Hematopoietic multipotent progenitor cell treated with erythropoietin and hydrocortisone succinate and interleukin-3 and kit ligand, for 17 days (in vitro differentiated cells): ENCODE data around the gene EVL.
"Not testable (repeated sequence)": the region's sequence is repeated elsewhere in the genome, so short reads cannot be mapped to it uniquely, and the experiment has no call there.

Experiments used
- DNase-seq: peaks from one replicate; pipeline ENCODE4 v3.0.0-alpha.2; 2015; ENCODE audit warnings: low spot score

EVL gene, protein sequence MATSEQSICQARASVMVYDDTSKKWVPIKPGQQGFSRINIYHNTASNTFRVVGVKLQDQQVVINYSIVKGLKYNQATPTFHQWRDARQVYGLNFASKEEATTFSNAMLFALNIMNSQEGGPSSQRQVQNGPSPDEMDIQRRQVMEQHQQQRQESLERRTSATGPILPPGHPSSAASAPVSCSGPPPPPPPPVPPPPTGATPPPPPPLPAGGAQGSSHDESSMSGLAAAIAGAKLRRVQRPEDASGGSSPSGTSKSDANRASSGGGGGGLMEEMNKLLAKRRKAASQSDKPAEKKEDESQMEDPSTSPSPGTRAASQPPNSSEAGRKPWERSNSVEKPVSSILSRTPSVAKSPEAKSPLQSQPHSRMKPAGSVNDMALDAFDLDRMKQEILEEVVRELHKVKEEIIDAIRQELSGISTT

DNA sequence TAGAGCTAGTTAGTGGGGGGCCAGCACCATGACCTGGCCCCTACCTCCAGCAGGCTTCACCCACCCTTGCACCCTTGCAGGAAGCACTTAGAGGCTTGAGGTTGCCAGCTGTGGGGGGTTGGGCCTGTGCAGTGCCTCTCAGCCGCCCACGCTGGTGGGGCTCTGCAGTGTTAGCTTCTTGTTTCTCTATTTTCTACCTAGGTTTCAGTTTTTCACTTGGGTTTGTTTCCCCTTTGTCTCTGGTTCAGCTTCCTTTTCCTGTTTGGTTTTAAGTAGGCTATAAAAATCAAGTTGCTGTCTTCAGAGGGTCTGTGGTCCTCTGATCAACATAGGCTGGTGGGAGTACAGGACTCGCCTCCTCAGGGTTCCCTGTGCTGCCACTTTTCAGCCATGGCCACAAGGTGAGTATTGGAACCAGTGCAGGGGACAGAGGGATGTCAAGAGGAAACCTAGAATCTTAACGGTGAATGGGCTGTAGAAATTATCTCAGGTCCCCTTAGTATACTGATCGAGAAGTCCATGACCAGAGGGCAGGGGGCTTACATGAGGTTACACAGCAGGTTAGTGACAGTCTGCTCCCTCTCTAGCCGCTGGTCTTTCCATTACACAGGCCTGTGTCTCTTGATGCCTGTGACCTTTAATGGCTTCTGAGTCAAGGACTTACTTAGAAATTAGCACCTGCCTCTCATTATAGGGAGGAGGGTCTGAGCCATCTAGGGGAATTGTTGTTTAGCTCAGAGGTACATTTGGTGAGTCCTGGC lies at the start of gene EVL:
EVL (plus strand) TSS at position 312 of the 761 bp plus-strand sequence; CDS start at position 391, 79 bp downstream.
- DNase-seq: no peak

DNA sequence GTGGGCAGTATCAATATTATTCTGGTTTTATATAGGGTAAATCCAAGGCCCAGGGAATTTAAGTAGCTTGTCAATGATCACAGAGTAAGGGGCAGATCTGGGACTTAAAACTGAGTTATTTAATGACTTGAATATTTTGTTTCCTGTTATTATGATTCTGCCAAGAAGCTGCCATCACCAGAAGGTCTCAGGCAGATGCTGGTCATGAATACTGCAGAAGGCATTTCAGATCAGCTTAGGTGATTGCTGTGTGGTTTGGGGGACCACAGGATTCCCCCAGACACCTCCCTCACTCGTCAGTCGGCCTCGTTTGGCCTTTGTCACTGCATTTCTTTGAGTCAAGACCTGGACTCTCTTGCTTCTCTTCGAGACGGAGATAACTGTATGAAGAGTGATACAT lies 47.7 kb upstream of the EVL start:
- no peak for DNase-seq

DNA sequence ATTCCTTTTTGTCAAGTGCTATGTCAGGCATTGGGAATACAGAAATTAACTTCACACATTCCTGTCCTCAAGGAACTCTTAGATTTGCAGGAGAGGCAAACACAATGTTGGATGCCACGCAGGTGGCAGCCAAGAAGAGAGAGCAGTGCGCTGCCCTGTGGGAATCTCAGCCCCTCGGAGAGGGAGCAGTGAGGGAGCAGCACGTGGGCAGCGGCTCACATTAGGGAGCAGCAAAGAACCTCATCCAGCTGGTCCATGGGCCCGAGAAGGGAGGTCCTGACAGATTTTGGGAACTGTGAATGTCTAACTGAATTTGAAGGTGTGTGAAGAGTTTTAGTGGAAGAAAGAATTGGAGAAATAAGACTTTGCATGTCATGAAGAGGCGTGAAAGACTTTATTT lies 47.2 kb upstream of the EVL start:
- no peak for DNase-seq

DNA sequence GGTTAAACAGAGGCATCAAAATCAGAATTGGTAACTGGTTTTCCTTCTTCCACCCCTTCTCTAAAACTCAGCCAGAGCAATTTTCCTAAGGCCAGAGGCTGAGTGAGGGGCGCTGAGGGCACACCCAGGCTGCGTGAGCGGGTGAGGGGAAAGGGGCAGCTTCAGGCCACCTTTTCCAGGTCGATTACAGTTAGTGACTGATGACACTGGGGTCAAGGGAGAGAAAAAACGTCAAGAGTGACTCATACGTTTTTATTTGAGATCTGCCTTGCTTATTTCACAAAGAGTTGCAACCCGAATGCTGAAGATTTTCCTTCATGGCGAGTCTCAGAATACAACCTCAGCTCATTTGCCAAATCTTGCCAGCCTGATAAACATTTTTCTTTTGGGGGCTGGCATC lies 46.7 kb upstream of the EVL start:
- DNase-seq: no peak

DNA sequence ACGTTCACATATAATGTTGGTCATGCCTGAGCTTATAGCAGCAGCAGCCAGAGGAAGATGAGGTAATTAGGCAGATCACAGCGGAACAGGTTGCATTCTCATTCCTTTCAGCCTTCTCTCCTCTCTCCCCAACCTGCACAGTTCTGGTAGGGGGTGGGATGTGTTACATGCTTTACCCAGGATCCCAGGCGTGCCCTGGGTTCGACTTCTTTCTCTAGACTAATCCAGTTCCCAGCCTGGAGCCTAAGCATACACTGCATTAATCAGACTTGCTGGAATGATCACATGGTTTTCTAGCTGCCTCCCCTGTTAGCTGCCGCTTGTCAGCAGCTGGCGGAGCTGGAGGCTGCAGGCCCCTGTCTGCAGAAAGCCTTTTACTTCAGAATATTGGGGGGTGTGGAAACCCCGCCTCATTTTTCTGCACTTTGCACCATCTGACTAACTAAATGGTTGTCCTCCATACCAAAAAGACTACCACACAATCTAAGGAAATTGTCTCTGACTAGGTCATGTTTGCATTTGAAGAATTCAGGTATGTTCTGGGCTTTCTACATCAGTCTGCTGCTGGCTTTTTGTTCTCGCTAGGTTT lies 46.0 kb upstream of the EVL start:
- no peak for DNase-seq

DNA sequence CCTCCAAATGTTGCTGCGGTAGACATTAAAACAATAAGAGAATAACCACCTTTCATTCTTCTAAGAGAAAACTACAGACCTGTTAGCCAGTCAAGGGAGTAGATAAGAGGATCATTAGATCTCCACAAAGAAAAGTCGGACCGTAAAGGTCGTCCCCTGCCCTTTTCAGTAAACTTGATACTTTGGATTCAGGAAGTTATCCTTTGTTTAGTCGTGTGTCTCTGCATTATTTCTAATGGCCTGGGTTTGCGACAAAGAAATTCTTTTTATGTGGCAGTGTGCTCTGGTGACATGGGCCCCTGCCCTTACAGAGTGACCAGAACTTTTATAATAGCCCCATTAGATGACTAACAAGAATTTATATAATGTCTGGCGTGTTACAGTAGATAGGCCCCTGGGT lies 44.6 kb upstream of the EVL start:
- DNase-seq: no peak

DNA sequence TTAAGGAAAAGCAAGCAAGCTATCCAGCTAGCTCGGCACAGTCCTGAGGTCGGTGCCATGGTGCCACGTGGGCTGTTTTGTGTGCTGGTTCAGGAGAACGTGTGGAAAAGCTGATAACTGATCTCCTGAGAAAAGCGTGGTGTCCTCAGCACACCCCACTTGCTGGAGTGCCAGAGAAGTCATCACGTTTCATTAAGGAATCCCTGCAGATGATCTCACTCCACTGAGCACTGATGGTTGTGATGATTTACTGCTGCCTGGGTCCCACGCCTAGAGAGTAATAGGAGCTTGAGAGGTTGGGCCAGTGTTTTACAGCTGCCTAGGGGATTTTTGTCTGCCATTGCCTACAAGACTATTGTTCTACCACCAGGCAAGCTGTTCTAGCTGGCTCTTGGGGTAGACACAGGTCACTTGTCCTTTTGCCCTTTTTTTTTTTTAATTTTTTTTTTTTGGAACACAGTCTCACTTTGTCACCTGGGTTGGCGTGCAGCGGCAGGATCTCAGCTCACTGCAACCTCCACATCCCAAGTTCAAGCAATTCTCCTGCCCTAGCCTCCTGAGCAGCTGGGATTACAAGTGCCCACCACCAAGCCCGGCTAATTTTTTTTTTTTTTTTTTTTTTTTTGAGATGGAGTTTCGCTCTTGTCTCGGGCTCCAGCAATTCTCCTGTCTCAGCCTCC lies 42.3 kb upstream of the EVL start:
- DNase-seq: no peak

DNA sequence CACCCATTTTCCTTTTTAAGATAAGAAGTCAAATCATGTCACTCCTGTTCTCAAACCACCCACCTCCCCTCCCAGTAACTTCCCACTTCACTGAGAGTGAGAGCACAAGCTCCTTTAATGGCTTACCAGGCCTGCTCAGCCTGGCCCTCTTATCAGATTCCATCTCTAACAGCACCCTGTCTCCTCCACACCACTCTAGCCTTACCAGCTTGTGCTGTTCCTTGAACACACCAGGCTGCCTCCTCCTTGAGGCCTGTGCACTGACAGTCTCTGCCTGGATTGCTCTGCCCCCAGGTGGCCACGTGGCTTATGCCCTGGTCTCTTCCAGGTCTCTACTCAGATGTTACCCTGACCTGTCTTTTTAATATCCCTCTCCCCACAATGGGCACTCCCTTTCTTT lies 40.1 kb upstream of the EVL start:
- no peak for DNase-seq

DNA sequence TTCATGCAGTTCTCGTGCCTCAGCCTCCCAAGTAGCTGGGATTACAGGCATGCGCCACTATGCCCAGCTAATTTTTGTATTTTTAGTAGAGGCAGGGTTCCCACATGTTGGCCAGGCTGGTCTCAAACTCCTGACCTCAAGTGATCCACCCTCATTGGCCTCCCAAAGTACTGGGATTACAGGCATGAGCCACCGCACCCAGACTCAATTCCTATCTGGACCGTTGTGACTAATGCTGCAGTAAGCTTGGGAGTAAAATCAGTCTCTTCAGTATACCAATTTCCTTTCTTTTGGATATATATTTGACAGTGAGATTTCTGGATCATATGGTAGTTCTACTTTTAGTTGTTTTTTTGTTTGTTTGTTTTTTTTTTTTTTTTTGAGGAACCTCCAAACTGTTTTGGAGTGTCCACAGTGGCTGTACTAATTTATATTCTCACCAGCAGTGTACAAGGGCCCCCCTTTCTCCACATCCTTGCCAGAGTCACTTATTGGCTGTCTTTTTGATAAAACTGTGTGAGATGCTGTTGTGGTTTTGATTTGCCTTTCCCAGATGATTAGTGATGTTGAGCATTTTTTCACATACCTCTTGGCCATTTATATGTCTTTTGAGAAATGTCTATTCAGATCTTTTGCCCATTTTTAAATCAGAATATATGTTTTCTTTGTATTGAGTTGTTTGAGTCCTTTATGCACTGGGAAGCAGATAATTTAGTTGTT lies 37.3 kb upstream of the EVL start:
- DNase-seq: no peak

DNA sequence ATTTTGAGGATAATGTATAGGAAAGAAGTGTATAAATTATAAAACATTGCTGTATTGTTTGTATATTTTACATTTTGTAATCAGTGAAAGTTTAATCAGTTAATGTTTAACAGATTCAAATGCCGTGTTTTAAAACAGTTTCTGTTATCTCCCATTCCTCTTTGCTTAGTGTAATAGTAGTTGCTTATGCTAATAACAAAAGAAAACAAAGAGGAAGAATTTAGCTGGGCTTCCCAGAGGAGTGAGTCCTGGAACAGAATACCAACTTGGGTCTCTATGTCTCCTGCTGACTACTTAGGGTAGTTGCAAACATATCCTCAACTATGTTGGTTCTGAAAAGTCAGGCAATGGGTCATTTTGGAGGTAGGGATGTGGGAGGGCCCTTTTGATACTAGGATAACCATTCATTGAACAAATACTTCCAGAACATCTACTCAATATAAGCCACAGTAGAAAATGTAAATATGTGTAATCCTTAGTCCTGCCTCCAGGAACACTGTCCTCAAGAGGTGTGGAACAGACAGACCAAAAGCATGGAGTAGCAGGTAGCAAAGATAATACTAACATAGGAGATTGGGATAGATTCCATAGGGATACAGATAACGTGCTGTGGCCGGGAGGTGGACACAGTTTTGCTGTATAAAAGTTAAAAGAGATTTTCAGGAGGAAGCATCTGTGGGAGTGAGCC lies 36.1 kb upstream of the EVL start:
- no peak for DNase-seq

DNA sequence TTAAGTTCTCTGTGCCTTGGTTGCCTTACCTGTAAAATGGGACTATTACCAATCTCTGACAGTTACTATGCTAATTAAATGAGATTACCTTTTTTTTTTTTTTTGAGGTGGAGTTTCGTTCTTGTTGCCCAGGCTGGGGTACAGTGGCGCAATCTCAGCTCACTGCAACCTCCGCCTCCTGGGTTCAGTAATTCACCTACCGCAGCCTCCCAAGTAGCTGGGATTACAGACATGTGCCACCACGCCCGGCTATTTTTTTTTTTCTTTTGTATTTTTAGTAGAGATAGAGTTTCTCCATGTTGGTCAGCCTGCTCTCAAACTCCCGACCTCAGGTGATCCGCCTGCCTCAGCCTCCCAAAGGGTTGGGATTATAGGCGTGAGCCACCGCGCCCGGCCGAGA lies 35.2 kb upstream of the EVL start:
- not testable (repeated sequence) for DNase-seq

DNA sequence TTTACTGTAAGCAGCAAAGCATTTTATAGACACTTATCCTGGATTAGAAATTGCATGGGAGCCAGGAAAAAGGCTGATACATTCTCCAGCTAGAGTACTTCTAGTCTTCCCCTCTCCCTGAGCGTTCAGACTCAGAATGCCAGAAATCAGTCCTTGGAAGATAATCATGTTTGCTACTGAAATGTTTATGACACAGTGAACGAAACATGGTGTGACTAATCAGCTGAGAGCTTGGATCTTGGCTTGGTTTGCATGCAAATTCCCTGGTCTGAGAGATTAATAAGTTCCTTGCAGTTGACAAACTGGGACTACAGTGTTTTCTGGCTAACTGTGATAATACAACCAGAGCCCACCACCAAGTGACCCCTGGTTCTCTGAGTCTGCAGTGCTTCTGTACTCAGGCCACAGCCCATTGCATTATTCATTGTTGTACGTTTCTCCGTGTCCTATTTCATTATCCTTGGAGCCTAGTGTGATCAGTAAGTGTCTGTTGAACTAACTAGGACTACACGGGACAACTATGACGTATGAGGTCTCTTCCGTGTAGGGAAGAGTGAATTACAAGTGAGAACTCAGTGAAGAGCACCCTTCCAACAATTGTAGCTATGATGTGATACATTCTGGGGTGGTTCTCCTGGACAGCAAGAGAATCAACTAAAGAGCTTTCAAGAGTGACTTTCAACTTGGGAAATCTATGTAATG lies 34.6 kb upstream of the EVL start:
- no peak for DNase-seq

DNA sequence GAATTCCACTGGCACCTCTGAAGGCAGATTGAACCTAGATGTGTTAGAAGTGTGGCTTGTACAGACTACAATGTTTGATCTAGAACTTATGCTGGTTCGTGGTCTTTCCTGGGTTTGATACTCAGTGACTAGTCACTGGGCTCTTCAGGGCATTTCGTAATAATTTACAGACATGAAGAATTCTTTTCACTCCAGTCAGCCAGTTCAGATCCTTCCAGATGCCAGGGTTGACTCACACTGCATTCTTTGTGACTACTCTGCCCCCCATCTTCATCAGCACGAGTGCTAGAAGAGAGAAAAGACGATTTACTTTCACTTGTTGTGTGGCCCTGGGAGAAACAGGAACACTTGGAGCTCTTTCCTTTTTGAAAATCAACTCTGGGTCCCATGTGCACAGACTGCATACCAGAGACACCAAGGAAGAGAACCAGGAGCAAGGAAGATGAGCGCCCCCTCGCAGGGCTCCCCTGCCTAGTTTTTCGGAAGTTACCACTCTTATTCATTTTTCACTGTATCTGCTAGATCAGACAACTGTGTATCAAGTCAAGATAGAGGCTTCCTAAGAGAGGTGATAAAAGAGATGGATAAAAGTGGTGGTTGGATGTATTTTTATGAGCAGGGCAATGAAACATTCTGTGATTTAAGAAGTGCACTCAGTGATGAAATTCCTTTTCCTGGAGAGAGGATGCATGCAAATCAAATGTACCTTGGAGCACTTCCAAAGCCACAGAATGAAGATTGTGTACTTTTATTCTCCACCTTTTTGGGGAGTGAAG lies 33.5 kb upstream of the EVL start:
- no peak for DNase-seq

DNA sequence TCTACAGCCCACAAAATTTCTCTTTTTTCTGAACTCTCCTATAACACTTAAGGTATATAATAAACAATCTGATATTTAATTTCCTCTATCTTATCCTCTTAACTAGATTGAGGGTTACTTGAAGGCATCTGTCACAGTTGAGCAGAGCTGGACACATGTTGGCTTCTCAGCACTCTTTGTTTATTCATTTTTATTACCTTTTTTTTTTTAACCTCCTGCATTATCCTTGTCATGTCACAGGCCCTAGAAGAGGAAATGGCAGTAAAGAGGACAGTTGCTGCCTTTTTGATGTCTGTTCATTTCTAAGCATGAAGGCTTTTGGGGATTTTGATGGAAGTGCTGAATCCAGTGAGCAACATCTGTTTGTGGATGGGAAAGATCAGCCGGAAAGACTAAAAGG lies 32.5 kb upstream of the EVL start:
- no peak for DNase-seq

DNA sequence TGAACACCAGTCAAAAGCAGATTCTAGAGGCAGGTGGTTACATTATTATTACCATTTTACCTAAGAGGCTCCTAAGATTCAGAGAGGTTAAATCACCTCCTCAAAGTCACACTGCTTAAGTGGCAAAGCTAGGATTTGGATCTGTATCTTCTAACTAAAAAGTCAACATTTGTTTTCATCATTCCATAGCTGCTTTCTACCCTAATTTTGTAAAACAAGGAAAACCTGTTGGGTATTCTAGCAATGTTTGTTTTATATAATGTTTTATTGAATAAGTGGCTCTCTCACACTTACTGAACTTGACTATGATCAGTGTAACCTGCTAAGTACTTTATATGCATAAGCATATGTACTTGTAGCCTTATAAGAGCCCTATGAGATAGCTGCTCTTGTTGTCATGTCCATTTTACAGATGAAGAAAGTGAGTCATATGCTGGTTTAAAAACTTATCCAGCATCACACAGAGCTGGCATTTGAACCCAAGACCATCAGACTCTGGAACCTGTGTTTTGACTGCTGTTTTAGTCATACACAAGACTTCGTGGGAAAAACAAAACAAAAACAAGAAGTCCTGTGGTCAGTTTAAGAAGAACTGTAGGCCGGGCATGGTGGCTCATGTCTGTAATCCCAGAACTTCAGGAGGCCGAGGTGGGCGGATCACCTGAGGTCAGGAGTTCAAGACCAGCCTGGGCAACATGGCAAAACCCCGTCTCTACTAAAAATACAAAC lies 31.7 kb upstream of the EVL start:
- DNase-seq: no peak

DNA sequence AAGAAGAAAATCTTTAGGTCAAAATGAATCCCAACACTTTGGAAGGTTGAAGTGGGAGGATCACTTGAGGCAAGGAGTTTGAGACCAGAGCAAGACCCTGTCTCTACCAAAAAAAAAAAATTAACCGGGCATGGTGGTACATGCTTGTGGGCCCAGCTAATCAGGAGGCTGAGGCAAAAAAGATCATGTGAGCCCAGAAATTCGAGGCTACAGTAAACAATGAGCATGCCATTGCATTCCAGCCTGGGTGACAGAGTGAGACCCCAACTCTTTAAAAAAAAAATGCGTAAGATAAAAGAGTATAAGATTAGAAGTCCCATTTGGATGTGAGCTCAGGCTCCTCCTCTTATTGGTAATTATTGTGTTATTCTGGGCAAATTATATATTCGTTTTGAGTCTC lies 30.8 kb upstream of the EVL start:
- DNase-seq: no peak

DNA sequence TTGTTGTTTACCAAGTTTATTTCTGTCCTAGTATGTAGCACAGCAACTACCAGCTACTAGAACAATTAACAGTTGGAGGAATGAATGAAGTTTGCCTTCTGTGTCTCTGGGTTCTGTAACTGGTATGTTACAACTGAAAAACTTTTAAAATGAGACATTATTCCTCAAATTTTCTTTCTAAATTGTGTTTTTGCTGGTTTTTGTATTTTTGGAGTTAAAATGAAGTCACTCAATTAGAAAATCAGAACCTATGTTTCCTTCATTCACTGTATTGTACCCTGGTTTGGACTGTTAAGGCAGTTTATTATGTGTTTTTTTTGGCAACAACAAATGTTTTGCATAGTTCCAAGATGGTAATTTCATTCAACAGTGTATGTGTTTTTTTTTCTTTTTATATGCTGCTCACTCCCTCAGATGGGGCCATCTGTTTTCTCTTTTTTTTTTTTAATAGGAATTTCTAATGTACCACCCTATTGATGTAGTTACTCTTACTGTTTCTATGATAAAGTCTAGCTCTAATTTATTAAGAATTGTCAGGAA lies 30.2 kb upstream of the EVL start:
- DNase-seq: no peak

DNA sequence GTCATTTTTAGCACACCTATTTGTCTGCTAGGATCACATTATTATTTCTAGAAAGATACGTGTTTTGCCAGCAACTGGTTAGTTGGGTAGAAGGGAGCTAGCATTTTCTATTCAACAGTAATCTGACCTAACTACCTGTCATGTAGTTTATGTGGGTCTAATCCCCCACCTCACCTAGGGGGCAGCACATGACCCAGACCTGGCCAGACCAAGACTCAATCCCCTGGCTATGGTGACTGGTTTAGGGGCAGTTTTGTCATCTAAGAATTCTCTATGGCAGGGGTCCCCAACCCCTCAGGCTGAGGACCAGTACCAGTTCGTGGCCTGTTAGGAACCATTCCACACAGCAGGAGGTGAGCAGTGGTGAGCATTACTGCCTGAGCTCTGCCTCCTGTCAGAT lies 29.5 kb upstream of the EVL start:
- no peak for DNase-seq

DNA sequence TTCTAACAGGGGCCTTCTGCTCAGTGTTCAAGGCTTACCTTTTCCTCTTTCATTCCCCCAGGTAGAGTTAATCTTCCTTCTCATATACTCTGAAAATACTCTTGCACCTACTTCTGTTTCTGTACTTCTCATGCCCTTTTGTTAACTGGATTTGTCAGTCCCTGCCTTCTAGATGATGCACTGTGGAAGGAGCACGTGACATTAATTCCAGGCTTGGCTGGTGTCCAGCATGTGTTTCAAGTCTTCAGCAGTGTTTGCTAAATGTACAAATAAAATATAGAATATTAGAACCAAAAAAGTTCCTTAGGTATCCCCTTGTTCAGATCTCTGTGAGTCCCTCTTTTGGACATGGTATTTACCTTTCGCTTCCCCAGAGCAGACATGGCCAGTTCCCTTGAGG lies 27.9 kb upstream of the EVL start:
- no peak for DNase-seq
